Activated T-cell treated with anti-CD3 and anti-CD28 coated beads for 1 hour (primary cell): ENCODE results near the gene HERC4.
A peak's percentile ranks its signal among the peaks of the same experiment; 100 is the strongest.
"Not testable (repeated sequence)": the region's sequence is repeated elsewhere in the genome, so short reads cannot be mapped to it uniquely, and the experiment has no call there.

Source experiments
- DNase-seq: peaks from one replicate; pipeline ENCODE4 v3.0.0-alpha.2; 2020; ENCODE audit warnings: low read depth

Gene HERC4

DNA sequence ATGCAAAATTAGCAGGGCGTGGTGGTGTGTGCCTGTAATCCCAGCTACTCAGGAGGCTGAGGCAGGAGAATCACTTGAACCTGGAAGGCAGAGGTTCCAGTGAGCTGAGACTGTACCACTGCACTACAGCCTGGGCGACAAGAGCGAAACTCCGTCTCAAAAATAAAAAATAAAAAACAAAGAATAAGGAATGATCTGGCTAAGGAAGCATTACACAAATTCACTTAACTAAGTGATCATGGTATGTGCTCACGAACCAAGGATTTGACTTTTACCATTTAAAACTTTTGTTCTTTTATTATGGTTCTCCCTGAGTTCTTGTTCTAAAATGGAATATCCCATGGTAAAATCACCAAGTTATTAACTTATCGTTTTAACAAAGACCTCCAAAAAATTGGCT, 119.5 kb downstream of the HERC4 start:
- DNase-seq, result no peak

DNA sequence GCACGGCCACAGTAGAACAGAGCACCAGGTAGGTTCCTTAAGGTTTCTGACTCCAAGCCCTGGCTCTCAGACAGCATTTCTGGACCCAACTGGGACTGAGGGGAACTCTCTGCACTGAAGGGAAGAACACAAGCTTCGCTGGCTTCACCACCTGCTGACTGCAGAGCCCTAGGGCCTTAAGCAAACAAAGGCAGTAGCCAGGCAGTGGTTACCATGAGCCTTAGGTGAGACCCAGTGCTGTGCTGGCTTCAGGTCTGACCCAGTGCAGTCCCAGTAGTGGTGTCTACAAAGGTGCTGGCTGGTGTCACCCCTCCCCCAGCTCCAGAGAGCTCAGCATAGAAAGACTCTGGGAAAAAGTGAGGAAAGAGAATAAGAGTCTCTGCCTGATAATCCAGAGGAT, 131.2 kb downstream of the HERC4 start:
- no peak for DNase-seq

DNA sequence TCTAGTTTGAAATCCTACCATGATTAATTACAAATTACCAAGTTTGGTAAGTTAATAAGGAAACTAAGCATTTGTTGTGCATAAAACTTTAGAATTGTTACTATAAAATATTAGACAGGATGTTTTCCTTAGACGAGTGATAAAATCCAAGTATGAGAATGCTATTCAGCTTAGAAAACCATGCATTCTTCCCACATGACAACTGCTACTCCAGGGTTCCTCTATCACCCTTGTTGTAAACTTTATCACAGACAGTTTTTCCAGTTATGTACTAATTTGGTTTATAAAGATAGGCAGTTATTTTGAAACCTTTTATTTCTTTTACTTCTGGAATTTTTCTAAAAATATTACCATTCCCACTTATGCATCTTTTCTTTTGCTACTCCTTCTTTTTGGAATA, 138.7 kb downstream of the HERC4 start:
- no peak for DNase-seq

DNA sequence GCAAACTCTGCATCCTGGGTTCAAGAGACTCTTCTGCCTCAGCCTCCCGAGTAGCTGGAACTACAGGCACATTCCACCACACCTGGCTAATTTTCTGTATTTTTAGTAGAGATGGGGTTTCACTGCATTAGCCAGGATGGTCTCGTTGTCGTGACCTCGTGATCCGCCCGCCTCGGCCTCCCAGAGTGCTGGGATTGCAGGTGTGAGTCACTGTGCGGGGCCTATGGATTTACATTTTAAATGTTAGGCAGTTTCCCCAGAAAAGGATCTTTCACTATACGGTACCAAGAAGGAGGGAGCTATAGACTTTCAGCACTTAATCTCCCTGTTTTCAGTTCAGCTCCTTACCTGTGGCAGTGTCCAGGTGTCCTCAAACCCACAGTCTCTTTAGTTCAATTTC, 139.9 kb downstream of the HERC4 start:
- DNase-seq, result no peak

DNA sequence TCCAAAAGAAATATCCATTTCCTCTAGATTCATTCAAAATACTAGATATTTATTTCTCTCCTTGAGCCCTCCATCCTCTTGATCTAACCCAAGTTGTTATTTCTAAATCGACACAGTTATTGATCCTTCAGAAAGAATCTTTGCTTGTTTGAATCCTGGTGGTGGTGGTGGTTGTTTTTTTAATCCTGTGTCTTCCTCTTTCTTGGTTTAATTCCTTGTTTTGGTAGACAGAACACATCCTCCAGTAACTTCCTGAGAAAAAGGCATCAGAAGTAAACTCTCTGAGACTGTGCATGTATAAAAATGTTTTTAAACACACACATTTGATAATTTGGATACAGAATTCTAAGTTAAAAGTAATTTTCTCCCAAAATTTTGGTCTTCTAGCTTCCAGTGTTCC, 140.7 kb downstream of the HERC4 start:
- DNase-seq, result no peak

DNA sequence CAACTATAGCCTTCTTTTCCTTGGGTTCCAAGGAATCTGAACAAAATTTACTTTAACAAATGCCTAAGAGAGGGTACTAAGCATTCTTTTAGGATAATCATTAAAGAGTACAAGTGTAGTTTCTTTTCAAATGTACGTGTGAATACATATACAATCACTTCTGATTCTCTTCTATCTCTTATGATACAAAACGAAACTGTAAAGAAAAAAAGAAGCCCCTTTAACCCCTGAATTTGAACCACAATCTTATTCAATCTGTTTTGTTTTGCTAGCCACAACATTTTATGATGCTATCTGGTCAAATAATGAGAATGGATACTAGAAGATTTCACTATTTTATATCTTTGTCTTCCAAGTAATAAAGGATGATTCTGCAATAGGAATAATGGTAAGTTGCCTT, 141.9 kb downstream of the HERC4 start:
- no peak for DNase-seq

DNA sequence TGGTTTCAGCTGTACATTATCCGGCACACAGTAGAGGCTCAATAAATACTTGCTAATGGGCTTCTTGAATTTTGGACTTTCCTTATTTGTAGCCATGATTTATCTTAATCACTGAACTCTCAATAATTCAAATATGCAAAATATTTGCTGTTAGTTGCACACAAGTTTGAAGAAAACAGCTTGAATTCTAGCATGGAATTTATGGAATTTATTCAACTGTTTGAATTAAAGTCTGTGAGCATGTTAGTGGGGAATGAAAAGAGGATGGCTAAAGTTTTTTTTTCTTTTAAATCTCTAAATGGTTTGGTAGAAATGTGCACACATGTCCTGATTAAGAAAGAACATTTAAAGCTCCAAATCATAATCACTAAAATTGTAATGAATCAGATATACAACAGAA, 148.1 kb downstream of the HERC4 start:
- DNase-seq, result no peak

DNA sequence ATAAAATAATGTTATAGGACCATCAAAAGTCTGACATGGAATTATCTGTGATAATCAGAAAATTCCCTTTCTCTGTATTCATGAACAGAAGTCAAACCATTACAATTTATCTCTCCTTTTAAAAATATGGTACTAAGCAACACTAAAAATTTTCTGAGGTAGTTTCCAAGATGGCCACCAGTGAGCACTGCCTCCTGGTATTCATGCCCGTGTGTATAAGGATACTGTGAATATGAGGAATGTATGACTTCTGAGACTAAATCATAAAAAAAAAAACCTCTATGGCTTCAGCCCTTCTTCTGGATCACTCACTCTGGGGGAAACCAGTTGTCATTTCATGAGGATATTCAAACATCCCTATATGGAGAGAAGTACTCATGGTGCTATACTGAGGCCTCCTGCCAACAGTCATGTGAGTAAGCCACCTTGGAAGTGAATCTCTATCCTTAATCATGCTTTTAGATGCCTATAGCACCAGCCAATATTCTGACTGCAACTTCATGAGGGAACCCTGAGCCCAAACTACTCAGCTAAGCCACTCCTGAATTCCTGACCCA, 149.6 kb downstream of the HERC4 start:
- no peak for DNase-seq

DNA sequence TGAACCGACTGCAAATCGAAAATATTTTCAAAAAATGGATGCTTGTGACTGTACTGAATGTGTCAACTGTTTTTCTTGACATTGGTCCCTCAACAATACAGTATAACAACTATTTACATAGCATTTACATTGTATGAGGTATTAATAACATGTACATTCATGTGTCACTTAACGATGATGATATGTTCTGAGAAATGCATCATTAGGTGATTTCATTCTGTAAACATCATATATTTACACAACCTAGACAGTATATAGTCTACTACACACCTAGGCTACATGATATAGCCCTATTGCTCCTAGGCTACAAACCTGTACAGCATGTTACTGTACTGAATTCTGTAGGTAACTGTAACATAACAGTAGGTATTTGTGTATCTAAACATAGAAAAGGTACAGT, 150.9 kb downstream of the HERC4 start:
- DNase-seq, result no peak

DNA sequence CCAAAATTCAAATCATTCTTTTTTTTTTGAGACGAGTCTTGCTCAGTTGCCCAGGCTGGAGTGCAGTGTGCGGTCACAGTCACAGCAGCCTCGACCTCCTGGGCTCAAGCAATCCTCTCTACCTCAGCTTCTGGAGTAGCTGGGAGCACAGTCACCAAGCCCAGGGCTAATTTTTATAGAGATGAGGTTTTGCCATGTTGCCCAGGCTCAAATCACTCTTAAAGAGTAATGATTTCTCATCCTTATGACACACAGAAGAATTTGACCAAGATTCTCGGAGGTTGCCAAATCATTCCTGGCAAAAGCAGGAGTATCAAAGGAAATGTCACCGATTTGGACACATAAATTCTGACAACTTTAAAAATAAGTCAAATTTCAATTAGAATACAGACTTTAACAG, 151.5 kb downstream of the HERC4 start:
- DNase-seq, result no peak

DNA sequence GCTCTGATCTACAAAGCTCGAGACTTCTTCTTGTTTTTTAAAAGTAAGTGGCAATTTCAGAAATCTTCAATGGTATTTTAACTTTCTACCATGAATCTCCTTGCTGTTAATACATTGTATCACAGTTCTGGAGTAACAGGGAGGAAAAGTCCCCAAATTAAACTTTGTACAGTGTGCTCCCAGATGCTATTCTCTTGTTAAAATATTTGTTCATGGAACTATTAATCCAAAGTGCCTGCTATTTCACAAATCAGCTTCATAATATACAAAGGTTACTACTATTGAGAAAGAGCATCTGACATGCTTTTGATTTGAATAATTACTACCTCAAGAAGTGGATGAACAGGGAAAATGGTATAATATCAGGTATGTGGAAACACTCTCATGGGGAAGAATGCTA, 154.0 kb downstream of the HERC4 start:
- DNase-seq, result no peak

DNA sequence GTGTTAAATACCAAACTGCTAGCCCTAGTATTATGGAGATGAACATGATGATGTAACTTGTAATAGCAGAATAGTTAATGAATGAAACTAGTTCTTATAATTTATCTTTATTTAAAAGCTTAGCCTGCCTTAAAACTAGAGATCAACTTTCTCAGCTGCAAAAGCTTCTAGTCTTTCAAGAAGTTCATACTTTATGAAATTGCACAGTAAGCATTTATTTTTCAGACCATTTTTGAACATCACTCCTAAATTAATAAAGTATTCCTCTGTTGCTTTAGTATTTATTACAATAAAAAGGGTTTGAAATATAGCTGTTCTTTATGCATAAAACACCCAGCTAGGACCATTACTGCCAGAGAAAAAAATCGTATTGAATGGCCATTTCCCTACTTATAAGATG, 157.4 kb downstream of the HERC4 start:
- no peak for DNase-seq

DNA sequence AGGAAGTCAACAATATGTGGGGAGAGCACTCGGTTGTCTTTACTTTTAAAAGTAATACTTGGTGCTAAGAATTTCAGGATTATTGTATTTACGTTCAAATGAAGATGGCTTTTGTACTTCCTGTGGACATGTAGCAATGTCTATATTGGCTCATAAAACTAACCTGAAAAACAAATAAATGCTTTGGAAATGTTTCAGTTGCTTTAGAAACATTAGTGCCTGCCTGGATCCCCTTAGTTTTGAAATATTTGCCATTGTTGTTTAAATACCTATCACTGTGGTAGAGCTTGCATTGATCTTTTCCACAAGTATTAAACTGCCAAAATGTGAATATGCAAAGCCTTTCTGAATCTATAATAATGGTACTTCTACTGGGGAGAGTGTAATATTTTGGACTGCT, 157.9 kb downstream of the HERC4 start:
- DNase-seq, result no peak

DNA sequence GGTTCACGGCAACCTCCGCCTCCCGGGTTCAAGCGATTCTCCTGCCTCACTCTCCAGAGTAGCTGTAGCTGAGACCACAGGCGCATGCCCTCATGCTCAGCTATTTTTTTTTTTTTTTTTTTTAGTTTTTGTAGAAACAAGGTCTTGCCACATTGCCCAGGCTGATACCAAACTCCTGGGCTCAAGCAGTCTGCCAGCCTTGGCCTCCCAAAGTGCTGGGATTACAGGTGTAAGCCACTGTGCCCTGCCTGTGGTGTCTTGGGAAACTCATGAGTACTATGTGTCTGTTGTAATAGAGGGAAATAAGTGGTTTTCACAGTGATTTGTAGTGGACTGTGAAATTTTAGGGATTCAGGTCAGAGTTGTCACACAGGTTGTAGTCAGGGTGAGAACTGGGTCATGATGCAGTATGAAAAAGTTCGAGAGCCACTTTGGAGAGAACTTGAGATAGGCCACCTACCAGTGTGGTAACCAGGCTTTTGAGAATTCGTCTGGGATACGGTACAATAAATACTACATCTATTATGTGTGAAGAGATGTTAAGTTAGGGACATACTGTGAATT, 160.2 kb downstream of the HERC4 start:
- DNase-seq, result no peak

DNA sequence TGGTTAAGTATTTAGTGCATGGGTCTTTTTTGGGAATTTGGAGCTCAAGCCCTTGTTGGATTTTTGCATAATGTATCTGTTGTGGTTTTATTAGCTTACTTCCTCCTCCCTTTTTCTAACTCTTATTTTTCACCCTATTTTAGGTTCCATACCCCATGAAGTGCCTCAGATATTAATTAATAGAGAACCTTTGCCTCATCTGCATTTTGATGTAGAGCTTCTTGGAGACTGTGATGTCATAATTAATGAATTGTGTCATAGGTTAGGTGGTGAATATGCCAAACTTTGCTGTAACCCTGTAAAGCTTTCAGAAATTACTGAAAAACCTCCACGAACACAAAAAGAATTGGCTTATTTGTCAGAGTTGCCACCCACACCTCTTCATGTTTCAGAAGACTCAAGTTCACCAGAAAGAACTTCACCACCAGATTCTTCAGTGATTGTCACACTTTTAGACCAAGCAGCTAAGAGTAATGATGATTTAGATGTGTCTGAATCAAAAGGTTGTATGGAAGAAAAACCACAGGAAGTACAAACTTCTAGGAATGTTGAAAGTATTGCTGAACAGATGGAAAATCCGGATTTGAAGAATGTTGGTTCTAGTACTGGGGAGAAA, 162.6 kb downstream of the HERC4 start:
- DNase-seq, result no peak

DNA sequence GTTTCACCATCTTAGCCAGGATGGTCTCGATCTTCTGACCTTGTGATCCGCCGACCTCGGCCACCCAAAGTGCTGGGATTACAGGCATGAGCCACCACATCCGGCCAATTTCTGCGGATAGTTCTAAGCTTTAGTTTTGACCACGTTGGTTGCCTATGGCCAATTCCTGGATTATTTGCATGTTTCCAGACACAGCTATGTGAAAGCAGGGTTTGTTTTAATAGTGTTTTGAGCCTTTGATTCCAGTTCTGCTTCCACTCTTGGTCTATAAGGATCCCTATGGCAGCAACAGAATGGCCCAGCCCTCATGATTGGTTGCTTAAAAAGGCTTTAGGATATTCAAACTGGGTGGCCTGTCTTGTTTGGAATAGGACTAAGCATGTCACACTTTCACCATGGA, 171.5 kb downstream of the HERC4 start:
- DNase-seq, result no peak

DNA sequence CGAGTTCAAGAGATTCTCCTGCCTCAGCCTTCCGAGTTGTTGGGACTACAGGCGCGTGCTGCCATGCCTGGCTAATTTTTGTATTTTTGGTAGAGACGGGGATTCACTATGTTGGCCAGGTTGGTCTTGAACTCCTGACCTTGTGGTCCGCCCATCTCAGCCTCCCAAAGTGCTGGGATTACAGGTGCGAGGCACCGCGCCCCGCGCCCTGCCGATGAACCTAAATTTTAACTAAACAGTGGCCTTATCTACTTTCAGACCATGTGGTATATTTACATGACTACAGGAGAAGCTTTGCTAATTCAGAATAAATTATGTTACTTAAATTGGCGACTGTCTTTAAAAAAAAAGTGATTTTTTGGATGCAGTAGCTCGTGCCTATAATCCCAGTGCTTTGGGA, 181.4 kb downstream of the HERC4 start:
- DNase-seq, result no peak

DNA sequence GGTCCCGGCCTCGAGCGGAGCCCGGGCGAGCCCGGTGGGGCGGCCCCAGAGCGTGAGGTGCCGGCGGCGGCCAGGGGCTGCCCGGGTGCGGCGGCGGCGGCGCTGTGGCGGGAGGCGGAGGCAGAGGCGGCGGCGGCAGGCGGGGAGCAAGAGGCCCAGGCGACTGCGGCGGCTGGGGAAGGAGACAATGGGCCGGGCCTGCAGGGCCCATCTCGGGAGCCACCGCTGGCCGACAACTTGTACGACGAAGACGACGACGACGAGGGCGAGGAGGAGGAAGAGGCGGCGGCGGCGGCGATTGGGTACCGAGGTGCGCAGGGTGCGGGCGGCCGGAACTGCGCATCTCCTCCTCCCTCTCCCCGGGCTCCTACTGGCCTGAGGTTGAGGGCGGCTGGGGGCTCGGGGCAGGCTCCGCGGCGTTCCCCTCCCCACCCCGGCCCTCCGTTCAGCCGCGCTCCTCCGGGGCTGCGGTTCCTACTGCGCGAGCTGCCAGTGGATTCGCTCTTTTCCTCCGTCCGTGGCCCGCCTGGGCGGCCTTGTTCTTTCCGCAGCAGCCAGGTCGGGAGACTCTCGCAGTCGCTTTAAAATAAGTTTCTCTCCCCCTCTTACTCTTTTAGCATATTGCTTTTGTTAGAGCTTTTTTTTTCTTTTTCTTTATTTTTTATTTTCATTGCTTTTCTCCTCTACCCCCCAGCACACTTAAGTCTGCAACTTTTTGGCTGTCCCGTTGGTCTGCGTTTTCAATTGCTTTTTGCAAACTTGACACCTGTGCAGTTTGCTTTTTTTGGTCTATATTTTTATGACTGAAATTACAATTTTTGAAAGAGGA, 190.0 kb downstream of the HERC4 start:
- peak; percentile 59 for DNase-seq

DNA sequence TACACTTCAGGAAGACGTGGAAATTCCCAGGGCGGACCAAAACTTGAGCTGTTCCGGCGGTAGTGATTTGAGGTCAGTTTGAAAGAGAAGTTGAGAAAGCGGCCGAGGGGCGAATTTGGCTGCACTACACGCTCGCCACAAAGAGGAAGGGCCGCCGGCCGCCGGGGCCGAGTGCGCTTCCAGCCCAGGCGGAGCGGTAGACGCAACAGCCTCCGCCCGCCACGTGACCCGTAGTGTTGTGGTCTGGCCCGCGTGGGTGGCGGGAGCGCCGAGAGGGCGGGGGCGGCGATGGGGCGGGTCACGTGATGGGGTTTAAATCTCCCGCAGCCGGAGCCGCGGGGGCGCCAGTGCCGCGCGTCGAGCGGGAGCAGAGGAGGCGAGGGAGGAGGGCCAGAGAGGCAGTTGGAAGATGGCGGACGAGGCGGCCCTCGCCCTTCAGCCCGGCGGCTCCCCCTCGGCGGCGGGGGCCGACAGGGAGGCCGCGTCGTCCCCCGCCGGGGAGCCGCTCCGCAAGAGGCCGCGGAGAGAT, 190.7 kb downstream of the HERC4 start, which contains the start of gene SIRT1:
Gene SIRT1 (plus strand): TSS at position 344 of the 529 bp plus-strand sequence. CDS start 66 bp downstream, at position 410.
- DNase-seq, result peak; percentile 94

DNA sequence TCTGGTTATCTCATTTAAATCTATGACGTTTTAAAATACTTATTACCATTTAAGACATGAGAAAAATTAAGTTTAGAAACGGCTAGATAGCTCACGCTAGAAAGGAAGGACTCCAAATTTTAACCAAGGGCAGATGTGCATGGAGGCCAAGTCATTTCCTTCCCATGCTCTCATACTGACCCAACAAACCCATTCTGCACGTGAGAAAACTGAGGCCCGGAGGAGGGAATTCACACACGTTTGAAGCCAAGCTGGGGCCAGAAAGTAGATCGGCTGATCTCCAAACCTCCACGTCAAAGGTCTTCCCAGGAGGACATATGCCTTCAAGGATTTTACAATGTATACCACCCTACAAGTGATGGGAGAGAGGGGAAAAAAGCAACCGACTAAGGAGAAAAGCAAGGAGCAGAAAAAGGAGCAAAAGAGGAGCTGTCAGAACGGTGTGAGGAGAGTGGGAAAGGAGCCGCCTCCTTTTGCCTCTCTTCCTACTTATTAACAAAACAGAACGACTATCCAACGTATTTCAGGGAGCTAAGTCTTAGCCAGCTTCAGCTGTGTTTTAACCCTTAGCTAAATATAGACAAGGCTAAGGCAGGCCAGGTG, 191.3 kb downstream of the HERC4 start:
- no peak for DNase-seq

DNA sequence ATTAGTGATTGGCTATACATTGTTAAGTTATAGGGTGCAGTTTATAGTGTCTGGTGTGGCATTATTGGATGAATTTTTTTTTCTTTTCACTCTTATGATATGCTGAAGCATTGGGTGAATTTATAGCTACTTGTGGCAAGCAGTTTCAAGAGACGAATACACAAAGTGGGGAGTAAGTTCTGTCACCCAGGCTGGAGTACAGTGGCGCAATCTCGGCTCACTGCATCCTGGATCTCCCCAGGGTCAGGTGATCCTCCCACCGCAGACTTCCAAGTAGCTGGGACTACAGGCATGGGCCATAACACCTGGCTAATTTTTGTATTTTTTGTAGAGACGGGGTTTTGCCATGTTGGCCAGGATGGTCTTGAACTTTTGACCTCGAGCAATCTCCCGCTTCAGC, 196.9 kb downstream of the HERC4 start:
- DNase-seq, result no peak

DNA sequence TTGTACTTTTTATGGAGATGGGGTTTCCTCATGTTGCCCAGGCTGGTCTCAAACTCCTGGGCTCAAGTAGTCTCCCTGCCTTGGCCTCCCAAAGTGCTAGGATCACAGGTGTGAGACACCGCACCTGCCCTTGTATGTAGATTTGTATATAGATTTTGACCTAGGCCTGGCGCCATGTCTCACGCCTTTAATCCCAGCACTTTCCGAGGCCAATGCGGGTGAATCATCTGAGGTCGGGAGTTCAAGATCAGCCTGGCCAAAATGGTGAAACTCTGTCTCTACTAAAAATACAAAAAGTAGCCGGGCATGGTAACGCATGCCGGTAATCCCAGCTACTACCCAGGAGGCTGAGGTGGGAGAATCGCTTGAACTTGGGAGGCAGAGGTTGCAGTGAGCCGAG, 197.7 kb downstream of the HERC4 start:
- DNase-seq, result not testable (repeated sequence)
